Myocyte (in vitro differentiated cells): Measurements from ENCODE around the gene ZMYM4. TPM values are rescaled to one million over a fixed set of nuclear protein-coding genes. Genes with fewer than 3 reads are reported as not detected.
A peak's percentile ranks its signal among the peaks of the same experiment; 100 is the strongest.

Experiments
- DNase-seq: peaks from one replicate; pipeline ENCODE4 v3.0.0-alpha.2; 2012; ENCODE audit warnings: low read depth
- total RNA-seq: library from RNA; depleted of rRNA; stranded (reverse); fragments of >200 nt; gene quantifications from 2 replicates; pipeline ENCODE4 v1.2.3, GENCODE V29; 2014

ZMYM4 gene
- total RNA-seq, 1 donor from 2014 or later: 33.3 TPM

DNA sequence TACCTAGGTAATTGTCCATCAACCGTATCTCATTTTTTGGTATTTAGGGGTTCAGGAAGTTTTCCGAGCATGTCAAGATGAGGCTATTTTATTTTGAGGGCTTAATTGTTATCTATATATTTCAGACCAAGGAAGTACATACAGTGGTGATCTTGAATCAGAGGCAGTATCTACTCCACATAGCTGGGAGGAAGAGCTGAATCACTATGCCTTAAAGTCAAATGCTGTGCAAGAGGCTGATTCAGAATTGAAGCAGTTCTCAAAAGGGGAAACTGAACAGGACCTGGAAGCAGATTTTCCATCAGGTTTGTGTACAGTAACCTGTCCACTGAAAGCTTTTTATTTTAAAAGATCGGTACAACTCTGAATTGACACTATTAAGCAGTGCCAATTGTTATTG, 130.2 kb downstream of the ZMYM4 start:
- DNase-seq: no peak

DNA sequence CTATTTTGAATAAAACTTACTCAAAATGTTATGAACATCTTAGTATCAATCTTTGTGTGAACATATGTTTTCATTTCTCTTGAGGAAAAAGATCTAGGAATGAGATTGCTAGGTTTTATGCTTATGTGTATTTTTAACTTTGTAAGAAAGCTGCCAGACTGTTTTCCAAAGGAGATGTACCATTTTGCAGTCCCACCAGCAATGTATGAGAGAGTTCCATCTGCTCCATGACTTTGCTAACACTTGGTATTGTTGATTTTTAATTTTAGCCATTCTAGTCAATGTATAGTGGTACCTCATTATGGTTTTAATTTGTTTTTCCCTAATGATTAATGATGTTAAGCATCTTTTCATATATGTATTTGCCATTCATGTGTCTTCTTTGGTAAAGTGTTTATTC, 132.5 kb downstream of the ZMYM4 start:
- no peak for DNase-seq

DNA sequence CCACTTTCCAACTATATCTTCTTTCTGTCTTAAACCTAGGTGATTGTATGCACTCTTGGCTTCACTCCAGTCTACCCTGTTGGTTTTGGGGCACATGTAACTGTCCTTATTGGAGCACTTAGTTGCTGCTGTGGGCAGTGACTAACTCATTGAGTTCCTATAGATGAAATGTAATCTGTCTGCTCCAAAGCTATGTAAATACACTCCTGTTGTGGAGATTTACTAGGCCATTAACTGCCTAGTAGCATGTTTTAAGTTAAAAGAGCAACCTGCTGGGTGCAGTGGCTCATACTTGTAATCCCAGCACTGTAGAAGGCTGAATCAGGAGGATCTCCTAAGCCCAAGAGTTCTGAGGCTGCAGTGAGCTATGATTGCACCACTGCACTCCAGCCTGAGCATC, 137.6 kb downstream of the ZMYM4 start:
- no peak for DNase-seq

DNA sequence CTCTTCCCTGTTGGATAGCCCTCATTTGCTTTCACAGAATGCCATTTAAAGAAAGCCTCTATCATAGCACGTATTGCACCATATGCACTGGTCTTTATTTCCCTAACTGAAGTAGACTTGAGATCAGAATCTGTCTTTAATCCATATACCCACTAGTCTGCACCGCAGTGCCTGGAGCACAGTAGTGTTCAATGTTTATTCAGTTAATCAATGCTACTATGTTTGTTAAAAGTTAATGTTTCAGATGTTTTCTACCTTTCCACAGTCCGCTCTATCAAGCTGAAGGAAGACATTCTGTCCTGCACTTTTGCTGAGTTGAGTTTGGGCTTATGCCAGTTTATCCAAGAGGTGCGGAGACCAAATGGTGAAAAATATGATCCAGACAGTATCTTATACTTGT, 139.2 kb downstream of the ZMYM4 start:
- DNase-seq: no peak

DNA sequence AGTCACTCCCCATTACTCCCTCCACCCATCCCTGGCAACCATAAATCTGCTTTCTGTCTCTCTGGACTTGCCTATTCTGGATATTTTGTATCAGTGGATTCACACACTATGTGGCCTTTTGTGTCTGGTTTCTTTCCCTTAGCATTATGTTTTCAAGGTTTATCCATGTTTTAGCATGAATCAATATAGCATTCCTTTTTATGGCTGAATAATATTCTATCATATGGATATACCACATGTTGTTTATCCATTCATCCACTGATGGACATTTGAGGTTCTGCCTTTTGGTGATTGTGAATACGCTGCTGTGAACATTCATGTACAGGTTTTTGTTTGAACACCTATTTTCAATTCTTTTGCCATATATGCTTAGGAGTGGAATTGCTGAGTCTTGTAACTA, 140.4 kb downstream of the ZMYM4 start:
- DNase-seq: no peak

DNA sequence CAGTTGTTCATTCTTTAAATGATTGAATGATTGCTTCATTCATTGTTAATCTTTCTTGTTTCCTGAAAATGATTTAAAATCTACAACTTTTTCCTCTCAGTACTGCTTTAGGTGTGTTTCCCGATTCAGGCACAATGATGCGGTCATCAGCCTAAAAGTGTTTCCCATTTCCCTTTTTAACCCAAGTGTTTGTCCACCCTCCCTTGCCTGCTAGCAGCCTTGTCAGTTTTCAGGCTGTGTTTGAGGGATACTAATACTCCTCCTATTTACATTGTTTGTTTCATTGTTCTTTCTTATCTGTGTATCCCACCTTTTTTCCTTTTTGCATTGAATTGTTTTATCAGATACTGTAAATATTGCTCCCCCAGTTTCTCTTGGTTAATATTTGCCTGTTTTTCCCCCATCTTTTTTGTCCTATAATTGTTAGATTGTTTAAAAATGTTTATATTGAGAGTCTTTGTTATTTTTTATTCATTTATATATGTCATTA, 157.6 kb downstream of the ZMYM4 start:
- no peak for DNase-seq

DNA sequence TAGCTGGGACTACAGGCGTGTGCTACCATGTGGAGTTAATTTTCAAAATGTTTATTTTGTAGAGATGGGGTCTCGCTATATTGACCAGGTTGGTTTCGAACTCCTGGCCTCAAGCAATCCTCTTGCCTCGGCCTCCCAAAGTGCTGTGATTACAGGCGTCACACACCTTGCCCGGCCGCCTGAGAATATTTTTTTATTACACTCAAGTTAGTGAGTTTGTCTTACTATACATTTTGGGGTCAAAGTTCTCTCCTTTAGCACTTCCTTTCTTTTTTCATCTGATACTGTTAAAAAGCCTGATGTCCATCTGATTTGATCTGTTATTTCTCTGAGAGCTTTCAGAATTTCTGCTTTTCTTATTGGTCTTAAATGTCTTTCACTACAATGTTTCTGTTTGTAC, 159.9 kb downstream of the ZMYM4 start:
- DNase-seq: no peak

DNA sequence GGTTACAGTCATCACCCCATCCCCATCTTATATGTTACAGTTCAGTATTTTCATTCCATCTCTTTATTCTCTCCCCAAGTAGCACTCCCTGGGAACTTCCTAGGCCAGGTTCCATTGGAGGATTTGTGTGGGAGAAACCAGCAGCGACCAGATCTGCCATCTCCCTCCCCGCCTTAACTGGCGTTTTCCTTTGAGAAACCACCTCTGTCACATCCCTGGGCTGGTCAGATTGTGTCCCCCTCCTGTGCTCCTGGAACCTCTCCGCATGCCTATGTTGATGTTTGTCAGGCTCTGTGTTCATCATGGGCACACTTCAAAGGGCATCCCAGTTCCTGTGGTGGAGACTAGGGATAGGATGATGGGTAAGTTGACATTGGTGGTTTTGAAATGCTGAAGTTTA, 162.3 kb downstream of the ZMYM4 start:
- DNase-seq: no peak

DNA sequence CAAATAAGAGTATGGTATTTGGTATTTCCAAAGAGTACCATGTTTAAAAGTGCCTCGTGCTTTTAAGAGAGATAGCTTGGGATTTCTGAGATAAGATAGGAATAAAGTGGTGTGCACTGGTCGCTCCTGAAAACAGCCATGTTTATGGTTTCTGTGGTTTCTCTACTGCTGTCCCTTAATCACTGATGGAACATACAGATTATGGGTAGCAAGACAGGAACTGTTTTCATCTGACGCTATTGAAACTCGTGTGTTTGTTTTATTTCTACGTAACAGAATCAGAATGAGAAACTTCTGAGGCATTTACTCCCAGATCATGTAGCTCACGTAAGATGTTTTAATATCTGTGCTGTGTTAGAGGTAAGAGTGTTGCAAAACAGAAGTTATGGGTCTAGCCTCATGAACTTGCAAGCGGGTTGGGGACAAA, 162.7 kb downstream of the ZMYM4 start:
- no peak for DNase-seq

DNA sequence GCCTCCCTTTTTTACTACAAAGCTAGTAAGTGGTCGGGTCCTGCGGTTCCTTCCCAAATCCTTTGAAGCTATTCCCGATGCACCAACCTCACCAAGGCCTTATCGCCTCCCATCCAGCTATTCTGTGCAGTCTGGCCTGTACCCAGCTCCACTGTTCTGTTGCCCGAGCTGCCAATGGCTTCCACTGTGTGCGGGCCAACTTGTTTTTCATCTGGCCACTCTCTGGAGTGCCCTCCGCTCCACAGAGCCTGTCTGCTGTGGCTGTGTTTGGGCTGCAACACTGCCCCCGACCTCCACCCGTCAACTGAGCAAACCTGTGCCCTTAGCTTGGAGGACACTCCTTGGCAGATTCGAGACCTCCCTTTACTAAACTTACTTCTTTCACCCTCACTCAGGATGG, 163.7 kb downstream of the ZMYM4 start:
- DNase-seq: no peak

DNA sequence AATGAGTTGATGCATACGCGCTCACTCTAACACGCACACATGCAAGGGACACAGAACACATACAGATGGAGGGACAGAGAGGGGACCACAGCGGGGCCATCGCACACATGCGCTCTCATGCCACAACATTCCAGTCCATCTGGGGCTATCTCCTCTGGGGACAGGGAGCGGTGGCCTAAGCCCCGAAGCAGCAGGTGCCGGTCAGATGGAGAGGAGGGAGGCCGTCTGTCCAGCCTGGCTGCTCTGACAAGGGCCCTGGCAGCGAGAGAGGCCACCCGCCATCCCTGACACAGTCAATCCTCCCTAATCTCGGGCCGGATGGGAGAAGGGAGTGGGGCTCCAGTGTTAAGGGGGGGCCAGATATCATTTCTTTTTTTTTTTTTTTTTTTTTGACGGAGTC, 165.2 kb downstream of the ZMYM4 start:
- no peak for DNase-seq

DNA sequence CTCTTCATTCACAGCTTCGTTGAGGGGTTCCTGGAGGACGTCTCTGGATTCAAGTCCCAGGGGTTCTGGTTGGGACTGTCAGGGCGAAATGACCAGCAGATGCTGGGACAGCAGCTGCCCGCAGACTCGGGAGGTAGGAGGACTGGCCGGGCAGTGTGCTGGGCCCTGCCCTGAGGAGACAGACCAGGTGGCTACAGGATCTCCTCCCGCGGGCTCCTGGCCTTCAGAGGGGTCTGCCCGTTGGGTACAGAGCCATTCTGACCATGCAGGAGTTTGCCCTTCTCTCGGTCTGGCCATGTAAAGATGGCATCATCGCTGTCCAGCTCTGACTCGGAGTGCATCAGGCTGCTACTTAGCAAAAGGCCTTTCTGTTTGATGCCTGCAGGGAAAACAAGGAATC, 166.2 kb downstream of the ZMYM4 start:
- DNase-seq: no peak

DNA sequence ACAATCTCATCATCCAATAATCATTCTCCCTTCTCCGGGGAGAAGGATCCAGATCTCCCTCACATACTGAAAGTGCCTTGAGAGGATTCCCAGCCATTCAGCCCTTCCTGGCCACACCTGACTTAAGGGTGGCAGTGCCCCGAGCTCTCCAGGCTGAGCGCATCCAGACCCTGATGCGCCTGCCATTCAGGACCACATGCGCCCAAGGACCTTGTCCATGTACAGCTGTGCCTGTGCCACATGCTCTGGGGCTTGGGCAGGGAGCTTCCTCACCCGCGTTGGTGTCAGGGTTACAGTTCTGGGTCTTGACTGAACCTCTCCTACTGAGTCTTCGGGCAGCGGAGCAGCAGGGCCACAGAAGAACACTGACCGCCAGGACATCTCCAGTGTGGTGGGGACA, 167.6 kb downstream of the ZMYM4 start:
- DNase-seq: no peak

DNA sequence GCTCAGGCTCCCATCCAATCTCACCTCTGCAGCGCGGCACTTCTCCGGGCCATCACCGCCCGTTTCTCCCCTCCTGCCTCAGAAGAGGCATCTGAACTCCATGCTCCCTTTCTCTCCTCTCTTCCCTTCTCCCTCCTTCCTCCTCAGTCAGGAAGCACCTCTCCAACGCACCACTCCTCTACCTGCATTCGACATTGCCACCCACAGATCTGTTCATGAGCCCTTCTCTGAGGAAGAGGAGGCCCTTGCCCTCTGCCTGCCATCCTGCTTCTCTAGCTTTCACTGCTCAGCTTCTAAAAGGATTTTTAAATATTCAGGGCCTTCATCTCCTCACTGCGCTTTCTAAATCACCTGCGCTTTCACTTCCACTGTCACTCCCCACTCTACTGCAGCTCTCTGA, 168.7 kb downstream of the ZMYM4 start:
- no peak for DNase-seq

DNA sequence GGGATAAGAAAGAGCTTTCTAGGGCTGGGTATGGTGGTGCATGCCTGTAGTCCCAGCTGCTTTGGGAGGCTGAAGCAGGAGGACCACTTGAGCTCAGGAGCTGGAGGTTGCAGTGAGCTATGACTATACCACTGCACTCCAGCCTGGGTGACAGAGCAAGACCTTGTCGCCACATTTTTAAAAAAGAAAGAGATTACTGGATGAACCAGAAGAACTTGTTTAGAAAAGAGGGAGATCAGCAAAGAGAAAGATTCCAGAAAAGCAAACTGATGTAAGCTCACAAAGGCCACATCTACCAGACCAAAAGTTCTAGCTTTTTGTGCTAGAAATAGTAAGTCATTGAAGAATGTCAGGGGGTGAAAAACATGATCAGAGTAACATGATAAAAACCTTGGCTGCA, 171.1 kb downstream of the ZMYM4 start:
- no peak for DNase-seq

DNA sequence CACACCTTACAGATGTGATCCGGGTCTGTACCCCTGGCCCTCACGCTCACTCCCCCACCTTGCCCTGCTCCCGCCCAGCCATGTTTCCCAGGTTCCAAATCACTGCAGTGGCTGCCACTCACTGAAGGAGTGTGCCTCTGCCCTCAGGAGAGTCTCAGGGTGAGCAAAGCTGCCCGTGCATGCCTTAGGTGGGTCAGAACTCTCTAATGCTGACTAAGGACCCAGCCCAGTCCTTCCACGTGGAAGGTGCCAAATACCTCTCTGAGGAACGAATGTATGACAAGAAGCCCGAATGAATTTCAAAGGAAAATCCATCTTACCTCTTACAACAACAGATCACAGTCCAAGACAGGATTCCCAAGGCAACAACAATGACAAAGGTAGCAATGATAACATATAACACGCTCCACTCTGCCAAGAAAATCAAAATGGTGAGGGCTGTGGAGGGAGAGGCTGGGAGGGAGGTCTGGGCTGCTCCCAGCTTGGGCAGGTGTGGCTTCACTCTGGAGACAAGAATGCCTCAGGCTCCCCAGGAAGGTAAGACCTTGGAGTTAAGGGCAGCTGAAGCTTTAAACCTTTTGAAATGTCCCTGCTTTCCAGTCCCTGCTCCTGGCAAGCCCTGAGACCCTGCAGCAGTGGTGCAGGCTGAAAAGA, 173.5 kb downstream of the ZMYM4 start:
- DNase-seq: no peak

DNA sequence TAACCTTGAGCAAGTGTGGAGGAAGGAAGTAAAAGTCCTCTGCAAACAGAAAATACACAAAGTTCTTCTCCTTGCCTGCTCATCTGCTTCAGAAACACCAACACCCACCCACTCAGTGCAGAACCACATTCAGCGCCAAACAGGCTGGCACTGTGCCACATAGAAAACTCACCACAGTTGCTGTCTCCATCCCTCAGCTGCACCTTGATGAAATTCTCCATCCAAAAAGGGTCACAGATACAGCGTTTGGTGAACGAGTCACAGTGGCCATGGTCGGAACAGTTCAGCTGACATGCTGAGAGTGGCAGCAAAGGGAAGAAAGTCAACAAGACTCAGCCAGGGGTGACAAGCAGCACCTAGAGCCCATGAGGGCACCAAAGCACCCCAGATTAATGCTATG, 174.2 kb downstream of the ZMYM4 start:
- DNase-seq: peak; percentile 16

DNA sequence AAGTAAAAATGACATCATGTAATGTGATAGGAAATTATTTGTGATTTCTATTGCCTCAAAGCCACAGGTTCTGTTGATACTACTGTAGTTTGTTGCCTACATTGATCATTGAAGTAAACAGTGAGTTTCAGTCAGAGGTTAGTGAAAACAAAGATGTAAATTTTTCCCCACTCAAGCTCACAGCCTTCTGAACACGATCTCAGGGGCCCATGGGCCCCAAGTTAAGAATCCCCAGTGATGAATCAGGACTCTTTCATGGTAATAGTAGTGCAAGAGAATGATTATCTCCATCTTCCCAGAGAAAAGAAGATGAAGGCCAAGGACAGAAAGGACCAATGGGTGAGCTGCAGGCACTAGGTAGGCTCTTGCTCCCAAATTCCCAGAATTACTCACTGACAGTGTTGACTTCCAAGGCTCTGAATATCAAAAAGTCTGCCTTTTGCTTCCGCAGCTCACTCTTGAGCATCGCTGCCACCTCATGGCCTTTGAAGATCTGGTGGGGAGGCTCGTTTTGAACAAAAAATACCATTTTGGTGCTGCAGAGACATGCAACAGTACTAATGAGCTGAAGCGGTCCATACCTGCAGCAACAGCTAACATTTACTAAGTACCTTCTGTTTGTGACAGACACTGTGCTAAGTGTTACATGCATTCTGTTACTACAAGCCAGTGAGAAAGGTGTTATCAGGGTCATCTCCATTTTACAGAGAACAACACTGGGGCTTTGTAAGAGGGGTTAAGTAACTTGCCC, 175.4 kb downstream of the ZMYM4 start:
- no peak for DNase-seq

DNA sequence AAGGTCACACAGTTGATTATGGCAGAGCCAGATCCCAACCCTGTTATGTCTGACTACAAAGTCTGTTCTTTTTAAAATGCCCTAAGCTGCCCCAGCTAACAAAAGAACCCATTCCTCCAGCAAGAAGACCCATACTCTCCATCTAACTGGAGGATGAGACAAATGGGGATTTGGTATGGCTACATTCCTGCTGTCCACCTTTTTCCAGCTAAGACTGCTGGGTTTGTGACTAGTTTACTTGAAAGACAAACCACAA, 175.9 kb downstream of the ZMYM4 start:
- DNase-seq: no peak

DNA sequence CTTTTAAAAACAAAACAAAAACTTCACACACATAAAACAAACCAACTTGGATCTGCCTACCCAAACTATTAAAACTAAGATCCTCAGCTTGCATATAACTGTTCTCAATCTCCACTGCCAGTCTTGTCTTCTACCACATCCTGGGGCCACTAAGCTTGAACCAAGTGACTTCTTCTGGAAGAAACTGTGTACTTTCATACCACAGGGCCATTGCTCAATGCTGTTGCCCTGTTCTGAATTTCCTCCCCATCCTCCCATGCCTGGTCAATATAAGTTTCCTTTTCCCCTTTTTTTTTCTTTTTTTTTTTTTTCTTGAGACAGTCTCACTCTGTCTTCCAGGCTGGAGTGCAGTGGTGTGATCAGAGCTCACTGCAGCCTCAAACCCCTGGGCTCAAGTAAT, 178.8 kb downstream of the ZMYM4 start:
- DNase-seq: no peak

DNA sequence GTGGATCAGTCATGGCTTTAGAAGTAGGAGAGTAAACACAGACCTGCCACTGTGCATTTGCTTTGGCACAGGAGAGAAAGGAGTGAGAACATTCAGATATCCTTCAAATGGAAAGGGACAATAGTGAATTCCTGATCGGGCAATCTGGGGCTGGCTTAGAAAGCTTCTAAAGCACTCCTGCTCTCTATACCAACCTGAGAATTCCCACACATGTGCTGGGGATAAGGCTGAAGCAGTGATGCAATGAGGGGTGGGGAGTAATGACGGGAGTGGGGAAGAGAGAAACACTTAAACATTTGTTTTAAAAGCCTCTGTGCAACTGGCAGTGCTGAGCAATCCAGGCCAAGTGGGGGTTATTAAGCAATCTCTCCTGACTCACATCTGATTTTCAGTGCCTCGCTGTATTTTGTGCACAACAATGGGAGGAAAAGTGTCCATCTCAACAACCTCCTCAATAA, 179.9 kb downstream of the ZMYM4 start:
- DNase-seq: peak; percentile 76

DNA sequence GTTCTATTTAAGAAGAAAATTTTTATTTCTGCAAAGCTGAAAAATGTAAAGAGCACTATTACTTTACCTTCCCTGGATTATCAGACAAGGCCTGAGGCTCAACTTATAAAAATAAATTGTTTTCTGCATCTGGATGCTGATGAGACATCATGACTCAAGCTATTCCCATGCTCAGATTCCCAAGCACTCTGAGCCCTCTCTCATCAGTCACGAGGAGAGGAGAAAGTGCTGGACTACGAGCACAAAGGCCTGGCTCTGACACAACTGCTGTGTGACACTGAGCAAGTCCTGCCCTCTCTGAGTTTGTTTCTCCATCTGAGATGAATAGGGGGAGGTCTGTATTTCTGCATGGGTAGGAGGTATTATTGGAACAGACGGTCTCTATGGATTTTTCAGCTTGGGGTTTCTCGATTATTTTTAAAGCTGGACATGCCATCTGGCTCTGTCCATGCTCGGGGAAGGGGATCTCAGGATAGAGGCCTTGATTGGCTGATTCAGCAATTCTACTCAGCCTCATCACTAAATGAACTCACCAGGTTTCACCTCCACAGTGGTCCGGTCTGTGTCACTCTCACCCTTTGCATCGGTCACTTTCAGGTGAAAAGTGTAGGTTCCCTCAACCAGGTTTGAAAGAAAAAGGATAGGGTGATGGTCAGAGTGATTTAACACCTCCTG, 181.0 kb downstream of the ZMYM4 start:
- DNase-seq: peak; percentile 93

DNA sequence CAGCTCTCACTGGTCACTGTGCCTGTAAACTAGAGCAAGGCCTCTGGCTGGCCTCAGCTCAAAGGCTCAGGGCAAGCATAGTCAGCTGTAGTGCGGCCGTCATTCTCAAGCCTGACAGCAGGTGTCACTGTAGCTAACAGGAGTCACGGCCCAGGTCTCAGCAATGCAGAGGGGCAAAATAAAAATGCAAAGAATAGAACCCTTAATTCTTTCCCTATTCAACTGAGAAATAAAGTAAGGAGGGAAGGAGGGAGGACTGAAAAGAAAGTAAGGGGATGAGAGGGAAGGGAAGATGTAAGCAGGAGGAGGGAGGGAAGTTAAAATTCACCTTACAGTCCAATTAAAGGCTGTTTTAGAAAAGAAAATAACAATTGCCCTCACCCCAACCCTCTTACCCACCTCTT, 182.6 kb downstream of the ZMYM4 start:
- DNase-seq: peak; percentile 85
